ENCODE results near the gene MDK. TPM values are rescaled to one million over a fixed set of nuclear protein-coding genes. Genes with fewer than 3 reads are reported as not detected.

Gene MDK
- total RNA-seq, 1 experiment from 2014 or later, result 252 TPM

DNA sequence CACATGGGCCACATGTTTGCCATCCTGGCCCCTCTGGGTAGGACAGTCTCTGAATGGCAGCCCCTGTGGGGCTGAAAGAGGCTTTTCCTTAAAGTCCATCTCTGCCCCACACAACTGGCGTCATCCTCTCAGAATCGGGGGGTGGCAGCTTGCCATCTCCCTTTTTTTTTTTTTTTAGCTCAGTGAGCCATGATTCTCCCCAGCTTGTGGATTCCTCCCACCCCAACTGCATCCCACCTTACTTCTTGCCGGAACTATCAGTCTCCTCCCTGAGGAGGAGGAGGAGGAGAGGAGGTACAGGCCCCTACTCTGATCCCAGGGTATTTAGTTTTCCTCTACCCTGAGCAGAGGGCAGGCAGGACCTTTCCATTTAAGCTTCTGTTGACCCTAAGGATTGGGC, 30.8 kb upstream of the MDK start:
- DNase-seq (ENCODE audit: low read depth, low spot score) (no peak), ATAC-seq (no peak)
- no TSS peak for BruUV-seq (replicated peaks)
- in situ Hi-C loops (cut with HindIII; ENCODE audit: low pct_unique_long_range_greater_than_20kb, low sequenced_read_pairs) (no loop called here), intact Hi-C loops (cut with micrococcal nuclease; ENCODE audit: unreplicated experiment) (no loop called here)
- Histone ChIP-seq H3K27ac (ENCODE audit: low read length) (no peak overlapping the region), H3K27me3 (ENCODE audit: control insufficient read depth, insufficient read depth, low read length) (no peaks in the 10 kb centered on the region), H3K4me1 (ENCODE audit: control insufficient read depth, insufficient read depth, low read length) (peaks cover 27% of the 10 kb centered on the region), H3K36me3 (ENCODE audit: control insufficient read depth, insufficient read depth, low read length) (no peaks in the 10 kb centered on the region), H3K4me3 (ENCODE audit: low read depth in 2 of 2, low read length in 2 of 2) (no peak overlapping the region), H3K9me3 (ENCODE audit: control insufficient read depth, insufficient read depth, low read depth, low read length) (no peaks in the 10 kb centered on the region)
- ChIA-PET CTCF (interaction anchor here (0.6 kb wide), 1 partner anchor 1575 kb away, joined by 3 read pairs; no protein-coding TSS in a partner anchor), POLR2A (interaction anchor here (0.6 to 0.7 kb wide), 2 partner anchors 13 to 16 kb away, joined by 4 read pairs; no protein-coding TSS in a partner anchor)
- TF ChIP-seq TCF7L2 (IDR thresholded peaks at IDR 0.05; ENCODE audit: low read depth, low read length), result no peak
- TF ChIP-seq, protein P1, sequence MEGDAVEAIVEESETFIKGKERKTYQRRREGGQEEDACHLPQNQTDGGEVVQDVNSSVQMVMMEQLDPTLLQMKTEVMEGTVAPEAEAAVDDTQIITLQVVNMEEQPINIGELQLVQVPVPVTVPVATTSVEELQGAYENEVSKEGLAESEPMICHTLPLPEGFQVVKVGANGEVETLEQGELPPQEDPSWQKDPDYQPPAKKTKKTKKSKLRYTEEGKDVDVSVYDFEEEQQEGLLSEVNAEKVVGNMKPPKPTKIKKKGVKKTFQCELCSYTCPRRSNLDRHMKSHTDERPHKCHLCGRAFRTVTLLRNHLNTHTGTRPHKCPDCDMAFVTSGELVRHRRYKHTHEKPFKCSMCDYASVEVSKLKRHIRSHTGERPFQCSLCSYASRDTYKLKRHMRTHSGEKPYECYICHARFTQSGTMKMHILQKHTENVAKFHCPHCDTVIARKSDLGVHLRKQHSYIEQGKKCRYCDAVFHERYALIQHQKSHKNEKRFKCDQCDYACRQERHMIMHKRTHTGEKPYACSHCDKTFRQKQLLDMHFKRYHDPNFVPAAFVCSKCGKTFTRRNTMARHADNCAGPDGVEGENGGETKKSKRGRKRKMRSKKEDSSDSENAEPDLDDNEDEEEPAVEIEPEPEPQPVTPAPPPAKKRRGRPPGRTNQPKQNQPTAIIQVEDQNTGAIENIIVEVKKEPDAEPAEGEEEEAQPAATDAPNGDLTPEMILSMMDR (IDR thresholded peaks at IDR 0.05), result no peak
- TF ChIP-seq POLR2AphosphoS5 (IDR thresholded peaks at IDR 0.05; ENCODE audit: low read depth, low read length), result no peak
- TF ChIP-seq, protein P2, sequence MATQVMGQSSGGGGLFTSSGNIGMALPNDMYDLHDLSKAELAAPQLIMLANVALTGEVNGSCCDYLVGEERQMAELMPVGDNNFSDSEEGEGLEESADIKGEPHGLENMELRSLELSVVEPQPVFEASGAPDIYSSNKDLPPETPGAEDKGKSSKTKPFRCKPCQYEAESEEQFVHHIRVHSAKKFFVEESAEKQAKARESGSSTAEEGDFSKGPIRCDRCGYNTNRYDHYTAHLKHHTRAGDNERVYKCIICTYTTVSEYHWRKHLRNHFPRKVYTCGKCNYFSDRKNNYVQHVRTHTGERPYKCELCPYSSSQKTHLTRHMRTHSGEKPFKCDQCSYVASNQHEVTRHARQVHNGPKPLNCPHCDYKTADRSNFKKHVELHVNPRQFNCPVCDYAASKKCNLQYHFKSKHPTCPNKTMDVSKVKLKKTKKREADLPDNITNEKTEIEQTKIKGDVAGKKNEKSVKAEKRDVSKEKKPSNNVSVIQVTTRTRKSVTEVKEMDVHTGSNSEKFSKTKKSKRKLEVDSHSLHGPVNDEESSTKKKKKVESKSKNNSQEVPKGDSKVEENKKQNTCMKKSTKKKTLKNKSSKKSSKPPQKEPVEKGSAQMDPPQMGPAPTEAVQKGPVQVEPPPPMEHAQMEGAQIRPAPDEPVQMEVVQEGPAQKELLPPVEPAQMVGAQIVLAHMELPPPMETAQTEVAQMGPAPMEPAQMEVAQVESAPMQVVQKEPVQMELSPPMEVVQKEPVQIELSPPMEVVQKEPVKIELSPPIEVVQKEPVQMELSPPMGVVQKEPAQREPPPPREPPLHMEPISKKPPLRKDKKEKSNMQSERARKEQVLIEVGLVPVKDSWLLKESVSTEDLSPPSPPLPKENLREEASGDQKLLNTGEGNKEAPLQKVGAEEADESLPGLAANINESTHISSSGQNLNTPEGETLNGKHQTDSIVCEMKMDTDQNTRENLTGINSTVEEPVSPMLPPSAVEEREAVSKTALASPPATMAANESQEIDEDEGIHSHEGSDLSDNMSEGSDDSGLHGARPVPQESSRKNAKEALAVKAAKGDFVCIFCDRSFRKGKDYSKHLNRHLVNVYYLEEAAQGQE (IDR thresholded peaks at IDR 0.05; ENCODE audit: insufficient read depth in 1 of 2, low read depth in 2 of 2, low read length in 1 of 2), result no peak
- no peak for TF ChIP-seq SIN3A (IDR thresholded peaks at IDR 0.05; ENCODE audit: borderline replicate concordance, insufficient read depth, low read depth, low read length)

DNA sequence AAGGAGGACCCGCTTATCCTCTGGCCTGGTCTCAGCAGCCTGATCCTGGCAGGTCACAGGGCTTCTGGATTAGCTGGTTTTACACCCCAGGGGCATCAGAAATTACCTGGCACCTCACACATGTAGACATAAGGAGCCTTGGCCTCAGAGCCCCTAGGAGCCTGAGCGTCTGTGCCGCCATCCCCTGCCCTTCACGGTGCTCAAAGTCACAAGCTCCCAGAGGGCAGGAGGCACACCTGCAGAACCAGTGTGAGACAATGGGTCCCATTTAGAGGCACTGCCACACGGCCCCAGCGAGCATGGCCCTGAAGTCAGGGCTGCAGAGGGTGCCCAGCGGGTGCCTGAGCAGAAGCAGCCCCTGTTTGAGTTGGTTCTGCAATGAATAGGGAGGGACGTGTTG, 30.3 kb upstream of the MDK start:
- DNase-seq (ENCODE audit: low read depth, low spot score) (no peak), ATAC-seq (no peak)
- in situ Hi-C loops (cut with HindIII; ENCODE audit: low pct_unique_long_range_greater_than_20kb, low sequenced_read_pairs) (no loop called here), intact Hi-C loops (cut with micrococcal nuclease; ENCODE audit: unreplicated experiment) (no loop called here)
- H3K4me1 ChIP-seq (ENCODE audit: control insufficient read depth, insufficient read depth, low read length), result peaks cover 27% of the 10 kb centered on the region
- no peak overlapping the region for H3K27ac ChIP-seq (ENCODE audit: low read length)
- TF ChIP-seq TCF7L2 (IDR thresholded peaks at IDR 0.05; ENCODE audit: low read depth, low read length), result no peak
- TF ChIP-seq, protein P2 (IDR thresholded peaks at IDR 0.05; ENCODE audit: insufficient read depth in 1 of 2, low read depth in 2 of 2, low read length in 1 of 2), result no peak
- TF ChIP-seq SIN3A (IDR thresholded peaks at IDR 0.05; ENCODE audit: borderline replicate concordance, insufficient read depth, low read depth, low read length), result no peak
- no peak for TF ChIP-seq POLR2AphosphoS5 (IDR thresholded peaks at IDR 0.05; ENCODE audit: low read depth, low read length)
- TF ChIP-seq, protein P1 (IDR thresholded peaks at IDR 0.05), result no peak
- no peaks in the 10 kb centered on the region for H3K27me3 ChIP-seq (ENCODE audit: control insufficient read depth, insufficient read depth, low read length)
- H3K36me3 ChIP-seq (ENCODE audit: control insufficient read depth, insufficient read depth, low read length), result no peaks in the 10 kb centered on the region
- CTCF ChIA-PET, result interaction anchor here (1.4 kb wide), 2 partner anchors 10 to 16 kb away, joined by 3 to 6 read pairs; no protein-coding TSS in a partner anchor
- no peak overlapping the region for H3K4me3 ChIP-seq (ENCODE audit: low read depth in 2 of 2, low read length in 2 of 2)
- H3K9me3 ChIP-seq (ENCODE audit: control insufficient read depth, insufficient read depth, low read depth, low read length), result no peaks in the 10 kb centered on the region
- POLR2A ChIA-PET, result interaction anchor here (0.7 kb wide), 1 partner anchor 12 kb away, joined by 4 read pairs; no protein-coding TSS in a partner anchor
- no TSS peak for BruUV-seq (replicated peaks)

Data from Panc1 (cell line).